ENCODE data around the gene CHN2. TPM values are rescaled to one million over a fixed set of nuclear protein-coding genes. Genes with fewer than 3 reads are reported as not detected.

The CHN2 gene
- total and polyA plus RNA-seq, 8 donors, result 2.8 to 8.9 (median 4.3) TPM

- intact Hi-C loops (cut with DNase I), result no loop called here
- Histone ChIP-seq H3K27me3 (no peaks in the 10 kb centered on the region), H3K36me3 (no peaks in the 10 kb centered on the region), H3K4me1 (no peaks in the 10 kb centered on the region), H3K4me3 (no peak overlapping the region), H3K27ac (no peak overlapping the region), H3K9me3 (no peaks in the 10 kb centered on the region)
- DNase-seq, result peak in 1 of 4 donors; percentile 37
- TF ChIP-seq CTCF (IDR thresholded peaks at IDR 0.05), result no peak
- no peak for ATAC-seq
Measured at GRCh38 chr7:29304756-29305155, 110.2 kb downstream of the CHN2 start.

GRCh38 chr7:29306319-29306991, 111.9 kb downstream of the CHN2 start:
- H3K4me3 ChIP-seq, result no peak overlapping the region
- no peak overlapping the region for H3K27ac ChIP-seq
- peaks cover 0 to 5% of the 10 kb centered on the region in 2 donors for H3K9me3 ChIP-seq
- ATAC-seq (no peak), DNase-seq (no peak)
- intact Hi-C loops (cut with DNase I), result no loop called here
- H3K4me1 ChIP-seq, result no peaks in the 10 kb centered on the region
- no peaks in the 10 kb centered on the region for H3K36me3 ChIP-seq
- TF ChIP-seq CTCF (IDR thresholded peaks at IDR 0.05), result no peak
- H3K27me3 ChIP-seq, result no peaks in the 10 kb centered on the region

GRCh38 chr7:29308424-29308823, 113.8 kb downstream of the CHN2 start:
- no peak overlapping the region for H3K27ac ChIP-seq

GRCh38 chr7:29309041-29309854, 114.7 kb downstream of the CHN2 start:
- ATAC-seq, result no peak
- TF ChIP-seq CTCF (IDR thresholded peaks at IDR 0.05), result no peak

More at GRCh38 chr7:29308424-29308823, 113.8 kb downstream of the CHN2 start:
- peaks cover 0 to 5% of the 10 kb centered on the region in 2 donors for H3K9me3 ChIP-seq
- intact Hi-C loops (cut with DNase I), result no loop called here
- no peak for TF ChIP-seq CTCF (IDR thresholded peaks at IDR 0.05)
- DNase-seq (no peak), ATAC-seq (no peak)
- H3K27me3 ChIP-seq, result no peaks in the 10 kb centered on the region
- no peaks in the 10 kb centered on the region for H3K36me3 ChIP-seq
- H3K4me3 ChIP-seq, result no peak overlapping the region
- H3K4me1 ChIP-seq, result no peaks in the 10 kb centered on the region

GRCh38 chr7:29310625-29311024, 116.0 kb downstream of the CHN2 start:
- Histone ChIP-seq H3K27me3 (no peaks in the 10 kb centered on the region), H3K9me3 (peaks cover 0 to 5% of the 10 kb centered on the region in 2 donors), H3K4me3 (no peak overlapping the region), H3K27ac (no peak overlapping the region), H3K36me3 (no peaks in the 10 kb centered on the region), H3K4me1 (no peaks in the 10 kb centered on the region)
- TF ChIP-seq CTCF (IDR thresholded peaks at IDR 0.05), result no peak
- DNase-seq (no peak), ATAC-seq (no peak)
- intact Hi-C loops (cut with DNase I), result no loop called here

More at GRCh38 chr7:29309041-29309854, 114.7 kb downstream of the CHN2 start:
- no peaks in the 10 kb centered on the region for H3K4me1 ChIP-seq
- no peak overlapping the region for H3K4me3 ChIP-seq
- H3K36me3 ChIP-seq, result no peaks in the 10 kb centered on the region
- H3K9me3 ChIP-seq, result peaks cover 0 to 5% of the 10 kb centered on the region in 2 donors
- H3K27me3 ChIP-seq, result no peaks in the 10 kb centered on the region
- no peak overlapping the region for H3K27ac ChIP-seq
- DNase-seq, result no peak
- intact Hi-C loops (cut with DNase I), result no loop called here
